Small intestine (tissue), 7 donors: Measurements from ENCODE around the gene PTH2. TPM values are rescaled to one million over a fixed set of nuclear protein-coding genes. Genes with fewer than 3 reads are reported as not detected.
A peak's percentile ranks its signal among the peaks of the same experiment; 100 is the strongest.

Source experiments
- DNase-seq, 2 donors: peaks; one replicate each; pipeline versions ENCODE4 v3.0.0 to v3.0.0-alpha.2; 2013
- FAIRE-seq: peaks from 2 replicates; lab custom pipeline; 2012; peaks lifted over from hg19 to GRCh38; lab: Jason Lieb, UNC
- H3K27ac ChIP-seq, 3 donors: one replicate each; pipeline ENCODE4 v1.5.1; 2013; ENCODE audit warnings: low read length in 2 of 3, mild to moderate bottlenecking in 2 of 3, control low read depth in 1 of 3, inconsistent platforms in 1 of 3, low read depth in 1 of 3, moderate library complexity in 1 of 3
- H3K27me3 ChIP-seq, 3 donors: one replicate each; pipeline ENCODE4 v1.6.1; 2013; ENCODE audit warnings: low read length in 3 of 3, inconsistent platforms in 1 of 3; ENCODE audit not compliant: control insufficient read depth in 3 of 3, insufficient read depth in 3 of 3
- H3K36me3 ChIP-seq, 3 donors: one replicate each; pipeline ENCODE4 v1.6.1; 2013; ENCODE audit warnings: low read length in 3 of 3, inconsistent platforms in 1 of 3, low read depth in 1 of 3, mild to moderate bottlenecking in 1 of 3, moderate library complexity in 1 of 3; ENCODE audit not compliant: control insufficient read depth in 3 of 3, insufficient read depth in 2 of 3
- H3K4me1 ChIP-seq, 3 donors: one replicate each; pipeline ENCODE4 v1.6.1; 2013; ENCODE audit warnings: low read length in 2 of 3, inconsistent platforms in 1 of 3, low read depth in 1 of 3, mild to moderate bottlenecking in 1 of 3, moderate library complexity in 1 of 3; ENCODE audit not compliant: control insufficient read depth in 3 of 3, insufficient read depth in 2 of 3
- H3K4me3 ChIP-seq, 3 donors: one replicate each; pipeline ENCODE4 v1.5.1; 2013; ENCODE audit warnings: low read length in 3 of 3, control low read depth in 1 of 3, inconsistent platforms in 1 of 3, low read depth in 1 of 3, mild to moderate bottlenecking in 1 of 3, moderate library complexity in 1 of 3
- H3K9me3 ChIP-seq, 2 donors: one replicate each; pipeline ENCODE4 v1.6.1; 2013; ENCODE audit warnings: low read depth in 1 of 2, low read length in 1 of 2; ENCODE audit not compliant: control insufficient read depth in 2 of 2, insufficient read depth in 1 of 2
- WGBS, 3 donors: extraction: QIAGEN DNeasy Blood & Tissue Kit; methylation state at CpG; one replicate each; pipeline ENCODE4 v1.1.7; 2013; 5-methylcytosine and 5-hydroxymethylcytosine counted together
- polyA plus RNA-seq, 4 donors: library from polyadenylated mRNA; stranded (reverse) in 3 of 4; unstranded in 1 of 4; fragments of 200-250 nt in 3 of 4; fragments of 120-200 nt in 1 of 4; gene quantifications; one replicate each; pipeline versions ENCODE4 v1.2.1 to v1.2.3, GENCODE V29; 2013
- donor health status: healthy with polysubstance abuse.
- donor health status: control.
- donor health status: control.
- donor health status: Bipolar disorder and iron deficiency.
- donor health status: healthy.

Gene PTH2
- polyA plus RNA-seq, 4 donors, result not detected

DNA sequence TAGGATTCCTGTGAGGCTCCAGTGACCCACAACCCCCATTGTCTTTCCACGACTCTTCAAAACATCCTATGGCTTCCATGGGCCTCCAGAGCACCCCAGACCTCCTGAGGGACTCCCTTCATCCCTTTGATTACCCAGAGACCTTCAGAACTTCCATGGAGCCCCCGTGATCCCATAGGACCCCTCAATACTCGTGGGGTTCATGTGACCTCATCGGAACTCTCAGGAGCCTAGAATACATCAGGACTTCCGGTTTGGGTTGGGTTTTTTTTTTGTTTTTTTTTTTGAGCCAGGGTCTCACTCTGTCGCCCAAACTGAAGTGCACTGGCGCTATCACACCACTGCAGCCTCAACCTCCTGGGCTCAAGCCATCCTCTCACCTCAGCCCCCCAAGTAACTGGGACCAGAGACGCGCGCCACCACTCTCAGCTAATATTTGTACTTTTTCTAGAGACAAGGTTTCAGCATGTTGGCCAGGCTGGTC lies 30.6 kb upstream of the PTH2 start:
- Histone ChIP-seq H3K4me3 (peak overlapping the region; percentile 43 to 65 (median 57)), H3K27ac (peak overlapping the region; percentile 79 to 99 (median 95)), H3K36me3 (peaks cover 0 to 40% (median 2%) of the 10 kb centered on the region in 3 donors), H3K27me3 (no peaks in the 10 kb centered on the region), H3K4me1 (peaks cover 0 to 7% (median 6%) of the 10 kb centered on the region in 3 donors), H3K9me3 (no peaks in the 10 kb centered on the region)
- DNase-seq (no peak), FAIRE-seq (no peak)
- WGBS, 3 donors, result 36 to 40% (median 36%) methylated on average over 10 of the region's 10 CpGs

DNA sequence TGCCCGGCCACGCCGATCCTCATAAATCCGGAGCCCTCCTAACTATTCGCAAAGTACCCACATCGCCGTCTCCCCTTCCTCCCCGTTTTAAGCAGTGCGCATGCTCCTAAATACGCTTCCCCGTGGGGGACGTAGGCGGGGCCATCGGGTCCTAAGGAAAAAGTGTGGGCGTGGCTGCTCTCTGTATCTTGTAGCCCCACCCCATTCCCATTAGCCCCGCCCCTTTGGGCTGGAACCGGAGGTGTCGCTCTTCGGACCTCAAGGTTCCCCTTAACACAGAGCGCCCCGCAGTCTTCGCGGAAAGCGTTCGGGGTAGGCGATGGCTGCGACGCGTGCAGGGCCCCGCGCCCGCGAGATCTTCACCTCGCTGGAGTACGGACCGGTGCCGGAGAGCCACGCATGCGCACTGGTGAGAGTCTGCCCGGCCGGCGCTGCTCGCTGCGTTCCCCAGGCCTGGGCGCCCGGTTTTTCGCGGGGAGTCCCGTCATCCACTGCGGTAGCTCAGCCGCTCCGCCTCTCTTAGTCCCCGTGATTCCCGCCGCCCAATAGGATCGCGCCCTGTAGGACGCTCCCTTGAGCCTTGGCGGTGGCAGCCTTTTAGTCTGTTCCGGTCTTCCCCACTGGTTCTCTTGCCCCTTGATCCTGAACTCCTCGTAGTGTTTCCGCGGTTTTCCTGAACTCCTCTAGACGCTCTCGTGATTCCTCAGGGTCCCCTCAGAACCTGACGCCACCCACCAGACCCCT lies 29.9 kb upstream of the PTH2 start, which contains the start of gene ALDH16A1:
Gene ALDH16A1 (plus strand): TSS at position 213 of the 744 bp plus-strand sequence. CDS start 107 bp downstream, at position 320.
- WGBS, 3 donors, result 0% methylated on average over 65 to 66 of the region's 66 CpGs
- Histone ChIP-seq H3K27ac (peak within 1 kb of the TSS; percentile 79 to 99 (median 95)), H3K36me3 (peaks cover 0 to 40% (median 2%) of the 10 kb centered on the region in 3 donors), H3K4me1 (peaks cover 0 to 7% (median 6%) of the 10 kb centered on the region in 3 donors), H3K4me3 (peak within 1 kb of the TSS; percentile 43 to 65 (median 57)), H3K27me3 (no peaks in the 10 kb centered on the region), H3K9me3 (no peaks in the 10 kb centered on the region)
- DNase-seq (peak; percentile 98 to 99), FAIRE-seq (no peak)

DNA sequence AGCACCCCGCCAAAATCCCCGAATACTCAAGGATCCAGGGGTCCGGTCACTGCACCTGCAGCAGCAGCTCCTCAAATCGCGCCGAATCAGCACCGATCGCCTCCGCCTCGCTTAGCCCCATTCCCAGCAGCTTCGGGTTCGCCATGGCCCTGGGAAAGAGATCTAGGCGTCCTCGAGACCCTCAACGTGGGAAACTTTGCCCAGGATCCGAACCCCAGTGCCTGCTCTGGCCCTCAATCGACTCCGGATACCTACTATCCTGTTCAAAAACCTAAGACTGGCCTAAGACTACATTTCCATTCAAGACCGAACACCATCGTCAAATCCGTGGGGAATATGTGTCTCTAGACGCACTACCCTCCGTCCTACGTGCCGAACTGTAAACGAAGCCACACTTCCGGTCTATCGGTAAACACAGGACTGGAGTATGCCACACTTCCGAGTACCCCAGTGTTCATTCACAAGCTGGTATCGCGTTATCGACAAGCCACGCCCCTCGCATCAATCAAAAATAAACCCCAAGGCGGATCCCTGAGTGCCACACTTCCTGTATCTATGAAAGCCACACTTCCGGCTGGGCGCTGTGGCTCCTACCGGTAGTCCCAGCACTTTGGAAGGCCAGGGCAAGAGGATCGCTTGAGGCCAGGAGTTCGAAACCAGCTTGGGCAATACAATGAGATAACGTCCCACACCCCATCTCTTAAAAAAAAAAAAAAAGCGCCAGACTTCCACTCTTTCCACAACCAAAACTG lies 28.4 kb upstream of the PTH2 start, which contains the start of gene PIH1D1:
Gene PIH1D1 (minus strand): TSS at position 385 of the 752 bp plus-strand sequence. CDS start 240 bp downstream, at position 145.
- Histone ChIP-seq H3K27ac (peak within 1 kb of the TSS; percentile 79 to 99 (median 95)), H3K9me3 (no peaks in the 10 kb centered on the region), H3K27me3 (no peaks in the 10 kb centered on the region), H3K36me3 (peaks cover 2 to 46% (median 3%) of the 10 kb centered on the region in 3 donors), H3K4me3 (peak within 1 kb of the TSS; percentile 46 to 89 (median 83)), H3K4me1 (peaks cover 0 to 7% (median 6%) of the 10 kb centered on the region in 3 donors)
- no peak for FAIRE-seq
- 0 to 1% (median 0%) methylated on average over 42 of the region's 42 CpGs for WGBS, 3 donors
- peak; percentile 99 to 100 for DNase-seq

DNA sequence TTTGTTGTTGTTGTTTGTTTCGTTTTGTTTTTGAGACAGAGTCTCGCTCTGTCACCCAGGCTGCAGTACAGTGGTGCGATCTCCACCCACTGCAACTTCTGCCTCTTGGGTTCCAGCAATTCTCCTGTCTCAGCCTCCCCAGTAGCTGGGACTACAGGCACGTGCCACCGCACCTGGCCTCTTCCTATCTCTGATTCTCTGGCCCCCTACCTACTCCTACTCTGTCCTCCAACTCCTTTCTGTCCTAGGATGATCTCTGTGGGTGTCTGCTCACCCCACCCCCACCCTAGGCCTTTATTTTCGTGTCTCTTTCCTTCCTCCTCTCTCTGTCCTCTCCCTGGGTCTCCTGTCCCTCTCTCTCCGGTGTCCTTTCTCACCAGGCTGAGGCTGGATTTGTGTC lies 27.2 kb upstream of the PTH2 start:
- WGBS, 3 donors, result 80 to 85% (median 81%) methylated on average over 7 of the region's 7 CpGs
- Histone ChIP-seq H3K4me1 (peaks cover 0 to 7% (median 6%) of the 10 kb centered on the region in 3 donors), H3K36me3 (peaks cover 2 to 50% (median 4%) of the 10 kb centered on the region in 3 donors), H3K9me3 (no peaks in the 10 kb centered on the region), H3K4me3 (peak overlapping the region in 2 of 3 donors; percentile 83 to 89), H3K27me3 (no peaks in the 10 kb centered on the region), H3K27ac (no peak overlapping the region)
- FAIRE-seq, result no peak
- DNase-seq, result no peak

DNA sequence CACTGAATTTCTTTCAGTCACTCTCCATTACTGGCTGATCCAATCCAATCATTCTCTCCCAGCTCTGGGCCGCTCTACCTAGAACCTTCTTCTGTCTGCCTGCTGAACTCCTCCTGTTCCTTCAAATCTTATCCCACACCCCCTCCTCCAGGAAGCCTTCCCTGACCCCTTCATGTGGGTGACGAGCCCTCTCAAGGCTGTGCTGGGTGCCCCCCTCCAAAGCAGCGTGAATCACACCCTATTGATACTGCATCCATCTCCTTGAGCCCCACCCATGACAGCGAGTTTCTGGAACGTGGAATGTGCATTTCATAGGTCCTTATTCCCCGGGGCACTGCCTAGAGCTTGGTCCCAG lies 25.2 kb upstream of the PTH2 start:
- Histone ChIP-seq H3K27ac (no peak overlapping the region), H3K36me3 (peaks cover 2 to 45% (median 4%) of the 10 kb centered on the region in 3 donors), H3K4me1 (no peaks in the 10 kb centered on the region), H3K4me3 (no peak overlapping the region), H3K27me3 (no peaks in the 10 kb centered on the region), H3K9me3 (no peaks in the 10 kb centered on the region)
- WGBS, 3 donors, result 93 to 96% (median 95%) methylated on average over 6 of the region's 6 CpGs
- FAIRE-seq (no peak), DNase-seq (no peak)

DNA sequence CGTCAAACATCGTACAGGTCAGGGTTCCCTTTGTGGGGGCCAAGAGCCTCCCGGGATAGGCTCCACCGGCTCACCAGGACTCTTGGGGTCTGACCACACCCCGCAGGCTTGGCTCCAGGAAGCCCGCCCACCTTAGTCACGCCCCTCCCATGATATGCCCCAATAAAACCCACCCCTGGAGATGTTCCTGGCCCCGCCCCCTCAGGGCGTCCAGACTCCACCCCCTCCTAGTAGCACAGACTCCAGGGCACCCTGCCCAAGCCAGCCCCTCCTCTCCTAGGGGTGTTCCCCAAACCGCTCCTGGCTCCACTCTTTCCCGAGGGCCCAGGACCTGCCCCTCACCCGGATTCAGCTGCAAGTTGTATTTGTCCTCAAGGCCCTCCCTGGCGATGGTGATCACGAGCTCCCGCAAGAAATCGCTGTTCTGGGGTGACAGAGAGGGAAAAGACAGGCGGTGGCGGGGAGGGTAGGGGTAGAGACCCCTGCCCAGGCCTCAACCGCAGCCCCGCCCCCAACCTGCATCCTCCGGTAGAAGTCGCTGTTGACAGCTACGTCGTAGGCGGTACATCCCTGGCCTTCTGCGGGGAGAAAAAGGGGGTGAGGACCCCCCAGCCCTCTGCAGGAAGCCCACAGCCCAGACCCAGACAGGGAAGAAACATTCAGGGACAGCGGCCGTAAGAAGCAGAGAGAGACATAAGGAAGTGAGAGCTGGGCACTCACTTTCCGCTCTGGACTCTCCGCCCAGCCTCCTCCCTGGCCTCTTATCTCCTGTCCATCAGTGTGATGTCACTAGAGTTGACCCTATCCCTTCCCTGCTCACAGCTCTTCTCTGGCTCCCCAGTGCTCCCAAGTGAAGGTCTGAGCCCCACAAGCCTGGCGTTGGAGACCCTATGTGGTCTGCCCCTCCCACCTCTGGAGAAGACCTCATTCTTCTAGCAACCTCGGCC lies 24.5 kb upstream of the PTH2 start:
- no peaks in the 10 kb centered on the region for H3K9me3 ChIP-seq
- H3K27ac ChIP-seq, result no peak overlapping the region
- DNase-seq (no peak), FAIRE-seq (no peak)
- no peak overlapping the region for H3K4me3 ChIP-seq
- H3K4me1 ChIP-seq, result no peaks in the 10 kb centered on the region
- peaks cover 0 to 5% (median 0%) of the 10 kb centered on the region in 3 donors for H3K27me3 ChIP-seq
- peaks cover 2 to 45% (median 4%) of the 10 kb centered on the region in 3 donors for H3K36me3 ChIP-seq
- WGBS, 3 donors, result 76 to 84% (median 81%) methylated on average over 32 of the region's 32 CpGs

DNA sequence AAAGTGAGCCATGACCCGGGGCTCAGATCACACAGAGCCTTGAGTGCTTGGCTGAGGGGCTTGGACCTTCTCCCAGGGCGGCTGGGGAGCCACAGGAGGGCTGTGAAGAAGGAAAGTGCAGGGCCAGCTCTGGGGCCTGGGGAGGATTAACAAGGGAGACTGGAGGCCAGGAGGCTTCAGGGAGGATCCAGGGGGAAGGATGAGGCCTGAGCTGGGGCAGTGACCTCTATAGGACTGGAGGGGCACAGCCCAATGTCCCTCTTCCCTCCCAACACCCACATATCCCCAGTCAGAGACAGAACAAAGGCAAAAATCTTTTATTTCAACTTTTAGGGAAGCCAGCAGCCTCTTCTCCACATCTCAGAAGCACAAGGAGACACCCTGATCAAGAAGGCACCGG lies 22.8 kb upstream of the PTH2 start:
- FAIRE-seq (no peak), DNase-seq (no peak)
- Histone ChIP-seq H3K27ac (no peak overlapping the region), H3K27me3 (peaks cover 0 to 21% (median 4%) of the 10 kb centered on the region in 3 donors), H3K36me3 (peaks cover 2 to 45% (median 4%) of the 10 kb centered on the region in 3 donors), H3K4me1 (no peaks in the 10 kb centered on the region), H3K9me3 (no peaks in the 10 kb centered on the region), H3K4me3 (no peak overlapping the region)
- 67 to 82% (median 79%) methylated on average over 3 of the region's 3 CpGs for WGBS, 3 donors
